ENCODE results near the gene MINPP1.
"Not testable (repeated sequence)": the region's sequence is repeated elsewhere in the genome, so short reads cannot be mapped to it uniquely, and the experiment has no call there.

MINPP1 gene, protein sequence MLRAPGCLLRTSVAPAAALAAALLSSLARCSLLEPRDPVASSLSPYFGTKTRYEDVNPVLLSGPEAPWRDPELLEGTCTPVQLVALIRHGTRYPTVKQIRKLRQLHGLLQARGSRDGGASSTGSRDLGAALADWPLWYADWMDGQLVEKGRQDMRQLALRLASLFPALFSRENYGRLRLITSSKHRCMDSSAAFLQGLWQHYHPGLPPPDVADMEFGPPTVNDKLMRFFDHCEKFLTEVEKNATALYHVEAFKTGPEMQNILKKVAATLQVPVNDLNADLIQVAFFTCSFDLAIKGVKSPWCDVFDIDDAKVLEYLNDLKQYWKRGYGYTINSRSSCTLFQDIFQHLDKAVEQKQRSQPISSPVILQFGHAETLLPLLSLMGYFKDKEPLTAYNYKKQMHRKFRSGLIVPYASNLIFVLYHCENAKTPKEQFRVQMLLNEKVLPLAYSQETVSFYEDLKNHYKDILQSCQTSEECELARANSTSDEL

DNA sequence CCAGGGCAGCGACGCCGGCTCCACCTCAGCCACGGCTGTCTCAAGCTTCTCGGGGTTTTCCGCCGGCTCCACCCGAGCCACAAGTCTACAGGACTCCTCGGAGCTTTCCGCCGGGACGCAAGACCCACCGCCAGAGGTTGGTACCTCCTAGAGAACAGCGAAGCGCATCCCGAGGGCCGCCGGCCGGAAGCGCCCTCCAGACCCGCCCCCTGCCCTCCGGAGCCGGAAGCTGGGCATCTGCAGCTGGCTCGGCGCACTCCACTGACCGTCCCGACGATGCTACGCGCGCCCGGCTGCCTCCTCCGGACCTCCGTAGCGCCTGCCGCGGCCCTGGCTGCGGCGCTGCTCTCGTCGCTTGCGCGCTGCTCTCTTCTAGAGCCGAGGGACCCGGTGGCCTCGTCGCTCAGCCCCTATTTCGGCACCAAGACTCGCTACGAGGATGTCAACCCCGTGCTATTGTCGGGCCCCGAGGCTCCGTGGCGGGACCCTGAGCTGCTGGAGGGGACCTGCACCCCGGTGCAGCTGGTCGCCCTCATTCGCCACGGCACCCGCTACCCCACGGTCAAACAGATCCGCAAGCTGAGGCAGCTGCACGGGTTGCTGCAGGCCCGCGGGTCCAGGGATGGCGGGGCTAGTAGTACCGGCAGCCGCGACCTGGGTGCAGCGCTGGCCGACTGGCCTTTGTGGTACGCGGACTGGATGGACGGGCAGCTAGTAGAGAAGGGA lies at the start of gene MINPP1:
TSS of gene MINPP1 (plus strand) at position 254 of the 726 bp plus-strand sequence. CDS start at position 277, 23 bp downstream.
- no peak for DNase-seq (ENCODE audit: low read depth)

DNA sequence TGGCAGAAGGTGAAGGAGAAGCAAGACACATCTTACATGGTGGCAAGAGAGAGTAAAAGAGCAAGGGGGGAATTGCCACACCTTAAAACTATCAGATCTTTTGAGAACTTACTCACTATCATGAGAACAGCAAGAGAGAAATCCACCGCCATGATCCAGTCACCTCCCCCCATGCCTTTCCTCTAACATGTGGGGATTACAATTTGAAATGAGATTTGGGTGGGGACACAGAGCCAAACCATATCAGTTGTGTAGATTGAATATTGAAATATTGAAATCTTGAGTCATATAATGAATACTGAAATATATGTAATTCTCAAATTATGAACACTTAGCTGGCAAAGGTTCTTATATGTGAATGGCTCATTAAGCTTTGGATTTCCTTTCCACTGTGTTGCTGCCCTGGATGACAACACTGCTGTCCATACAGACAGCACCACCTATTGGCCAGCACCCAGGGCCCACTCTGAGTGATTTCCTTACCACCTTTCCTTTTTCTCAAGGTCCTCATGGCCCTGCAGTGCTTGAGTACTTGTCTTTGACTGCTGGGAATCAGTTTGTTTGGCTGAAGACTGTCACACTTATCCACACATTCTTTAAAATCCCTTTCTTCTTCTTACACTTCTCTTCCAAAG lies 48.0 kb upstream of the MINPP1 start:
- DNase-seq (ENCODE audit: low read depth): not testable (repeated sequence)

DNA sequence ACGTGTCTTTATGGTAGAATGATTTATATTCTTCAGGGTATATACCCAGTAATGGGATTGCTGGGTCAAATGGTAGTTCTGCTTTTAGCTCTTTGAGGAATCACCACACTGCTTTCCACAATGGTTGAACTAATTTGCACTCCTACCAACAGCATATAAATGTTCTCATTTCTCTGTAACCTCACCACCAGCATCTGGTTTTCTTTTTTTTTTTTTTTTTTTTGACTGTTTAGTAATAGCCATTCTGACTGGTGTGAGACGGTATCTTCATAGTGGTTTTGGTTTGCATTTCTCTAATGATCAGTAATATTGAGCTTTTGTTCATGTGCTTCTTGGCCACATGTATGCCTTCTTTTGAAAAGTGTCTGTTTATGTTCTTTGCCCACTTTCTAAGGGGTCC lies 42.9 kb upstream of the MINPP1 start:
- not testable (repeated sequence) for DNase-seq (ENCODE audit: low read depth)

DNA sequence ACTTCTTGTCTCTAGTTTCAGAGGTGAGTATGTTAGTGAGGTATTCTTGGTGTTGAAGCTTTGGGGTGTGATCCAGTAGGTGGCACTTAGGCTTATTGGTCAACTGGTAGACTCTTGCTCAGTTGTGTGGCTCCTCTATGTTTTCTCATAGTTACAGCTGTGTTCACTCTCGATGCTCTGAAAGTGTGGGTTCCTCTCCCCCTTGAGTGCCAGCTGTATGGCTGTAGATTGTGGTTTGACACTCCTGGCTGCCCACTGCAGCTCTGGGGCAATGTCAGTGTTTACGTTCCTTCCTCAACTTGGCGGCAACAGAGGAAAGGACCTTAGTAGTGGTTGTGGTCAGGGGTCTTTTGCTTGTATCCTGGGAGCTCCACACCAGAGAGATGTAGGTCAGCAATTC lies 37.8 kb upstream of the MINPP1 start:
- DNase-seq (ENCODE audit: low read depth): not testable (repeated sequence)

DNA sequence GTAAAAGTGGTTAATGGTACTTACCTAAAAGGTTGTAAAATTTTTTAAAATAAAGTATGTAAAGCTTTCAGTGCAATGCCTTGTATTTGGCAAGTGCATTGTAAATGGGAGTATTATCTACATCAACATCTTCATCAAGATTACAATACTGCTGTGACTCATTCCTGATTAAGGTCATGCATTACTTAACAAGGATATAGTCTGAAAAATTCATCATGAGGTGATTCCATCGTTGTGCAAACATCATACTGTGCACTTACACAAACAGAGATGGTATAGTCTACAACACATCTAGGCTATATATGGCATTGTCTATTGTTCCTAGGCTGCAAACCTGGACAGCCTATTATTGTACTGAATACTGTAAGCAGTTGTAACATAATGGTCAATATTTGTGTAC lies 16.0 kb upstream of the MINPP1 start:
- DNase-seq (ENCODE audit: low read depth): not testable (repeated sequence)

DNA sequence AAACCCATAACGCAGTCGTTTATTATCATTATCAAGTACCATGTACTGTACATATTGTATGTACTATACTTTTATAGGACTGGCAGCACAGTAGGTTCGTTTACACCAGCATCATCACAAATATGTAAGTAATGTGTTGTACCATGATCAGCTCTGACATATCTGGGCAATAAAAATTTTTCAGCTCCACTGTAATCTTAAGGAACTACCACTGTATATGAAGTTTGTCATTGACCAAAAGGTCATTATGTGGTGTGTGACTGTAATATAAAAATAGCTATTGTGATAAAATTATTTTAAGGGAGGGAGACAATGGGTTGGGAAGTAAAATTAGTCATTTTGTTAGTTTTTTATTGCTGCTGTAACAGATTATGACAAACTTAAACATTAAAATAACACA lies 14.4 kb upstream of the MINPP1 start:
- not testable (repeated sequence) for DNase-seq (ENCODE audit: low read depth)

DNA sequence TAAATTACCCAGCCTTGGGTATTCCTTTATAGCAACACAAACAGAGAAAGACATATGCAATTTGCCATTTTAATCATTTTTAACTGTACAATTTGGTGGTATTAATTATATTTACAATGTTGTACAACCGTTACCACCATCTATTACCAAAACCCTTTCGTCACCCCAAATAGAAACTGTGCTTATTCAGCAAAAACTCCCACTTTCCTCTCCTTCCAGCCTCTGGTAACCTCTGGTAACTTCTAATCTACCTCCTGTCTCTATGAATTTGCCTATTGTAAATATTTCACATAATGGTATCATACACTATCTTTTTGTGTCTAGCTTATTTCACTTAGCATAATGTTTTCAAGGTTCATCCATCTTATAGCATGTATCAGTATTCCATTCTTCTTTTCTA lies 12.2 kb upstream of the MINPP1 start:
- DNase-seq (ENCODE audit: low read depth): not testable (repeated sequence)

DNA sequence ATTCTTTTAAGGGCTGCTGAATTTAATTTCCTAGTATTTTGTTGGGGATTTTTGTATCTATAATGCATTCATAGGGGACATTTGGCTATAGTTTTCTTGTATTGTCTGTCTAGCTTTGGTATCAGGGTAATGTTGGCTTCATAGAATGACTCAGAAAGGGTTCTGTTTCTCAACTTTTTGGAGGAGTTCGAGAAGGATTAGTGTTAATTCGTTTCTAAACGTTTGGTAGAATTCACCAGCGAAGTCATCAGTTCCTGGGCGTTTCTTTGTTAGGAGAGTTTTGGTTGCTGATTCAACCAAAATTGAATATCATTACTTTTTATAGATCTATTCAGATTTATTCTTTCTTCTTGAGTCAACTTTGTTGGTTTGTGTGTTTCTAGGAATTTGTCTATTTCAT lies 9.2 kb upstream of the MINPP1 start:
- DNase-seq (ENCODE audit: low read depth): not testable (repeated sequence)

DNA sequence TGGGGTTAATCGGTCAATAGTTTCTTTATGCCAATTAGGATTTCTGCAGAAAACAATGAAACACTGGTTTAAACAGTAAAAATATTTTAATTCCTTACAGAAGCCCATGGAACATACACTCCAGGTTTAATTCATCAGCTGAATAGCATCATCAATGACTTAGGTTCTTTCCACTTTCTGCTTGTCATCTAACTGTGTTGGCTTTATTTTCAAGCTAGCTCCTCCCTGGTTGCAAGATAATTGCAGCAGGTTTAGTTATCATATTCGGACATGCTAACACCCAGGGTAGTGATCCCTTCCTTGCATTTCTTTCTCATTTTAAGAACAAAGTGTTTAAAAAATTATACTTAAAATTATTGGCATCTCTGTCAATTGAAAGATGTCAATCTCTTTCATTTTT lies 7.3 kb upstream of the MINPP1 start:
- DNase-seq (ENCODE audit: low read depth): not testable (repeated sequence)

DNA sequence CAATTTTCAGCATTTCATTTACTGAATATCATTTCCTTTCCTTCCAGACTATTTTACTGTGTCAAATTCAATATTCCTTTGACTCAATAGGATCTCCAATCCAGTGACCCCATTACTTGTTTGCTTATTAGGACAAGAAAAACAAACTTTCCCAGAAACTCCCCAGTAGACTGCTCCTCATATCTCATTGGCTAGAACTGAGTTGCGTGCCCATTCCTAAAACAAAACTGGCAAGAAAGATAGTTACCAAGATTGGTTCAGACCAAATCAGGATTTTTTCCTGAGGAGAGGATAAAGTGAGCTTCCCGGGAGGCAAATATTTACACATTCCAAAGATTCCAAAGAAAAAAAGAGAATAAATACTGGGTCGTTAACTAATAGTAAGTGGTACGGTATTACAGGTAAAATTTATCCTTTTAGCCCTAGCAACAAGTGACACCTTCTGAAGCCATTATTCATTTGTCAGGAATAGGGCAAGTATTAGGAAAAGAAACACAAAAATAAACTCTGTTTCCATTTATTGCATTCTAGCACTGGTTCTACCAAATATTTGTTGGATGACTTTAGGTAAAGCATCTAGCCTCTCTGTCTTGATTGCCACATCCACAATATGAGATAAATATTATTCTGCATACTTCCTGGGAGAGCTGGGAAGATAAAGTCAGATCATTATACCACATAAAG lies 6.4 kb upstream of the MINPP1 start:
- not testable (repeated sequence) for DNase-seq (ENCODE audit: low read depth)

DNA sequence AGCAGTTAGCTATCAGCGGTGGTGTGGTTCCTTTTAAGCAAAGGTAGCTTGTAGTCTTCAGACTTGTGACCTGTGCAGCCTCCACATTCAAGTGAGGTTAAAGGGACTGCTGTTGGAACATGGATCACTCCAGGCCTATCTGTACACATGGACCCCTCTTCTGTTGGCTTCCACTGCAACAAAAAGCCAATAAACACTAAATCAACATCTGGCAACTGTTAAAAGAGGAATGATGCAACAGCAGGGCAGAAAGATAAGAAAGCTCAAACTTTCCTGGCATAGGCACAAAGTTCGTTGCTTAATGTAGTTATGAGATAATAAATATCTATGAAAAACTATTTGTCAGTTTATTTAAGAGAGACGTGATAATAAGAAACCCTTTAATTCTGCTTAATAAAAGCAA lies 4.0 kb upstream of the MINPP1 start:
- no peak for DNase-seq (ENCODE audit: low read depth)

DNA sequence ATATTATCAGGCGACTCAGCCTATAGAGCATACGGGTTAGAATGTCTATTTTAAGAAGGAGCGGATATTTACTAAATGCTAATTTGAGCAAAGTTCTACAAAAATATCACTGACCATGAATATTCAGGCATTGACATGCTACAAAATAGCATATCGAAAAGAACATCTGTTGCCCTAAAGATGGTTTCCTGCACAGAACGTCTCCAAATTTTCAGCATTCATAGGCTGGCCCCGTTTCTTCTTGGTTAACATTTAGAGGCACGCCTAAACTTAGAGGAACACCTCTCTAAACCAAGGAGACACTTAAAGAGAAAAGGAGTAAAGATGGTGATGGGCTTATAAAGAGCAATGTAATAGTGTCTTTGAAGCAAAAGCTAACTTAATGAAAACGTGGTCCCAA lies 1.3 kb upstream of the MINPP1 start:
- DNase-seq (ENCODE audit: low read depth): no peak

DNA sequence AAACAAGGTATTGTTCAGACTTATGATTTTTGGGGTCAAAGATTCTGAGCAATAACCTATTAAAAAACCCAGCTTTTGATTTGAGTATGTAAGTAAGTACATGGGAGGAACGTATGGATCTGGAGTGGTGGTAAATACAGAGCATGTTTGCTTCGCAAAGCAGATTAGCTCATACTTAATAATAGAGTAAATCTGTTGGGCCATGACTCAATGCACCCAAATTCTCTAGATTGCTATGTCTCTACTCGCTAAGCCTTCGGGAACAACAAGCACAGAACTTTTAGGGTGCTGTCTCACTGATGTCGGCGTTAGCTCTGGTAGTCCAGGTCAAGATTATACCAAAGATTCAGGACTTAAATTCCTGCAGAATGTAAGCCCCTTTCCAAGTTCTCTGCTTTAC lies 807 bp upstream of the MINPP1 start:
- DNase-seq (ENCODE audit: low read depth): no peak

DNA sequence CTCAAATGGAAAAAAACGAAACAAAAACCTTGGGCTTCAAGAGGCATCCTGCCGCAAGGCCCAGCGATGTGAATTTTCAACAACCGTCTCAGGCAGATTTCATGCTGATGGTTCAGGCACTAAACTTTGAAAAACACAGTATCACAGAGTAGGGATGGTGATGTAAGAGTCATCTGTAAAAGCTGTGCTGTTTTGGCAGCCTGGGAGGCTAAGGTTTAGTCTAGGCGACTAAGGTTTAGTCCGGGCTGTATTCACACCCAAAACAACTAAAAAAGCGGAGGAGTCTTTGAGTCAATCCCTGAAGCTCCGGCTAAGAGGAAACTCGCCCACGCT lies 420 bp upstream of the MINPP1 start:
- DNase-seq (ENCODE audit: low read depth): no peak

DNA sequence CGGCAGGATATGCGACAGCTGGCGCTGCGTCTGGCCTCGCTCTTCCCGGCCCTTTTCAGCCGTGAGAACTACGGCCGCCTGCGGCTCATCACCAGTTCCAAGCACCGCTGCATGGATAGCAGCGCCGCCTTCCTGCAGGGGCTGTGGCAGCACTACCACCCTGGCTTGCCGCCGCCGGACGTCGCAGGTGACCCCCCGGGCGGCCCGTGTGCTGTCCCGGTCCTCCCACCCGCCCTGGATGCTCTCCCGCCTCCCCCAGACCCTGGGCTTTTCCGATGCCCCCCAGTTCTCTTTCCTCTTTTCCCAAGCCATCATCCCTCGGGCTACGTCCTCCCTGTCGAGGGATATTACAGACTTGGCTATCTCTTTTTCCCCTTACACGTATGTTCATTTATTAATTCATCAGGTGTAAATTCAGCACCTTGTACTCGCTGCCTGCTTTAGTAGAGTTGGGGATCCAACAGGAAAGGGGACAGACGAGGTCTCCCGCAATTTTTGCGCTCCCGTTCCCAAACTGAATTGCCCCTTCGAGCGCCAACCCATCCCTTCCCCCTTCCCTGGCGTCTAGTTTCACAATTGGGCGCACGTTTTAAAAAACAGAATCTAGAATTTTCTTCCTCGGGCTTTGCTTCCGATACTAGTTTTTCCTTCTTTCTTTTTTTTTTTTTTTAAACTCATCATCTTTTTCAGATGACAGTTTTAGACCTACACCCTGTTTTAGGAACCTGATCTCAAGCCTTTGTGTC lies 846 bp downstream of the MINPP1 start:
- DNase-seq (ENCODE audit: low read depth): no peak

DNA sequence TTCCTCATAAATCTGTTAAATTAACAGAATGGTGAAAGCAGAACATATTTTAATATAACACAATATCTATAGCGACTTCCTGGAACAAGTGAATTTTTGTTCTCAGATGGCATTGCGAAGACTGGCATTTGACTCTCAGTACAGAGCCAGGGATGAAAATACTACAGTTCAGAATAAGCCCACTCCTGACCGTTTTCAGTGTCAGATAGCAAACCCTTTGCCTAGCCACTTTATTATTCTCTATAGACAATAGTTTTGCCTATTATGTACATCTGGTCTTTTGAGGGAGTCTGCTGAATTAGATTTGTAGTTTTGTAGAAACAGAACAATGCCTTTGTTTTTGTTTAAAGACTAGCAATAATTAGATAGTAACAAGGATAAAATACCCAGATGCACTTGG lies 2.3 kb downstream of the MINPP1 start:
- no peak for DNase-seq (ENCODE audit: low read depth)

DNA sequence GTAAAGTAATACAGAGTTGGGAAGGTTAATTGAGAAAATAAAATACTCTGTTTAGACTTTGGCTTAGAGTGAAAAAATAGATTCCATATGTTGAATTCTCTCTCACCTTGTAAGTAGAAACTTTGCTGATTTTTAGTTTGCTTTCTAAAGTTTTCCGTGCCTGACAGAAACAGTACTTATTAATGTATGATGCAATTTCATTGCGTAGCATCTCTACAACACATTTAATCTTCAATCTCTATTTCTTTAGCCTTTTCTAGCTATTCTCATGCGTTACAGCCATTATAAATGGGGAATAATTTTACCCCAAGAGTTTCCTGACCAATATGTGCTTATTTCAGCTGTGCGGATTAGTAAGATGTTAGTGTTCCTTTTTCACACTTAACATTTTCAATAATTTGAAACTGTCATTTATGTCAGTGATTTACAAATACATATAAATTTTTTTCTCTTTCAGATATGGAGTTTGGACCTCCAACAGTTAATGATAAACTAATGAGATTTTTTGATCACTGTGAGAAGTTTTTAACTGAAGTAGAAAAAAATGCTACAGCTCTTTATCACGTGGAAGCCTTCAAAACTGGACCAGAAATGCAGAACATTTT lies 3.3 kb downstream of the MINPP1 start:
- no peak for DNase-seq (ENCODE audit: low read depth)

DNA sequence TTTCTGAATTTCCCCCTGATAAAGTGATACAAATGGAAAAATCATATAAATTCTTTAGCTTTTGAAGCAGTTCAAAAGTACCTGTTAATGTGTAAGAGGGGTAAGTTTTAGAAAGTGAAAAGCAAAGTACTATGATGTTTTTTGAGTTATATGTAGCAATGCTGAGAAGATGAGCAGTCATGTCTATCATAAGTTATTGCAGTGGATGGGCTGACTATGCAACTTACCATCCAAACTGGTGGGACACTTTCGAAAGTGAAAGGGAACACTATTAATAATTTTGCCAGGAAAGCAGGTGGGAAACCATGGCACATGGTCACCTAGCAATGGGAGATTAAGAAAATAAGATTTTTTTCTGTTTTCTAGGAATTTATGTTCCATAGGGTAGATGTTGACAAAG lies 4.1 kb downstream of the MINPP1 start:
- DNase-seq (ENCODE audit: low read depth): no peak

DNA sequence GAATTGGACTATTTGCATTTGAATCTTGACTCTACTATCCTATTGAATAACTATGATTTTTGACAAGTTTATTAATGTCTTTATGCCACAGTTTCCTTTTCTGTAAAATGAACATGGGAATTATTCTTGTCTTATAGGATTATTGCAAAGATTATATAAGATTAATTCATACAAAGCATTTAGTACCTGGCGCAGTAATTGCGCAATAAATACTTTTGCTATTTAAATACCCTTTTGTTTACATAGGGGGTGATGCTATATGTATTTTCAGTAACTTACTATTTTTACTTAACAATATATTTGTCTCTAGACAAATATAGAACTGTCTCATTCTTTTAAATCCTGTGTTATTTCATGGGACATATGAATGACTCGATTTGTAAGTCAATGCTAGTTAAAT lies 5.3 kb downstream of the MINPP1 start:
- no peak for DNase-seq (ENCODE audit: low read depth)

DNA sequence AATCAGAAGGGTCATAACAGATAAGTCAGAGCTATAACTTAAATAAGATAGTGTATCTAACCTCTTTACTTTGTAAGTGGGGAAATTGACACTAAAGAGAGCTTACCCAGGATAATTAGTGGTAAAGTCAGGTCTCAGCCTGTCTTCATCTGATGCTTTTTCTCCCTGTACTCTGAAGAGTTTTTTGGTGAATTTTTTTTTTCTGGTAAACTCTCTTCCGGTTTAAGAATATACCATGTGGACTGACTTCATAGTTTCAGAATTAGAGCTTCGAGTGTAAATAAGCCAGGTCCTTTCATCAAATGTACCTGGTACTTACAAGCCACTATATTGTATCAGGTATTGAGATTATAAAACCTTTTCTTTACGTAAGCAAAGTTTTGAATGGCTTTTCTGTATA lies 6.8 kb downstream of the MINPP1 start:
- no peak for DNase-seq (ENCODE audit: low read depth)

DNA sequence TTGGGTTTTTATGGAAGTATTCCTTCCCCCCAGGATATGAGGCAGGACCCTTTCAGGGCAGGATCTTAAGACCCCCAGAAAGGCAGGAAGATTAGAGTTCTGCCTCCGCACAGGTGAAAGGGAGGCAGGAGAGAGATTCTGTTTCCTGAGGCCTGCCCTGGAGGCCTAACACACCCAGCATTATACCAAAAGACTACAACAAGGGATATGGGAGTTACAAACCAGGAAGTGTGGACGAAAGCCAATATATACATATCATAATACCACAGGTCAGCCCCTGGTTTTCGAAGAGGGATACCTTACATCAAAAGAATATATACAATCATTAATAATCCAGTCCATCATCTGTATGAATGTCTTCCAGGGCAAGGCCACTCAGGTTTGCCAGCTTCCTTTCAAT lies 14.2 kb downstream of the MINPP1 start:
- DNase-seq (ENCODE audit: low read depth): no peak

Data from non-pigmented ciliary epithelial cell (primary cell).